Activated CD8-positive, alpha-beta T cell treated with anti-CD3 and anti-CD28 coated beads, Interleukin-2, amount 10 ng/mL, durations not matched to agents 7 days and 5 days (primary cell): ENCODE measurements around the gene GRIA3. TPM values are rescaled to one million over a fixed set of nuclear protein-coding genes. Genes with fewer than 3 reads are reported as not detected.

Experiments
- ATAC-seq: fragments of 150-1000 bp; cut with Tn5 transposase; one replicate; pipeline ENCODE4 v1.10.0; 2021; ENCODE audit warnings: moderate library complexity
- CTCF ChIA-PET: fragments of 350-600 bp; sonication (Branson Sonifier 250); formaldehyde crosslinking; loops from one replicate; lab custom pipeline; 2021; ENCODE audit warnings: antibody characterized with exemption; lab: Charles Lee
- POLR2A ChIA-PET: fragments of 350-600 bp; sonication (Branson Sonifier 250); formaldehyde crosslinking; loops from one replicate; lab custom pipeline; 2021; ENCODE audit warnings: antibody characterized with exemption; lab: Charles Lee
- DNase-seq: peaks from one replicate; pipeline ENCODE4 v3.0.0-alpha.2; 2020
- H3K27ac Mint-ChIP-seq: one replicate; pipeline ENCODE4 v1.8.0; 2021; ENCODE audit warnings: mild to moderate bottlenecking, mixed read lengths
- H3K27me3 Mint-ChIP-seq: one replicate; pipeline ENCODE4 v1.8.0; 2021; ENCODE audit warnings: low read depth, mixed read lengths
- H3K36me3 Mint-ChIP-seq: one replicate; pipeline ENCODE4 v1.8.0; 2021; ENCODE audit warnings: low read depth, mixed read lengths
- H3K4me1 Mint-ChIP-seq: one replicate; pipeline ENCODE4 v1.8.0; 2021; ENCODE audit warnings: low read depth, mixed read lengths
- H3K4me3 Mint-ChIP-seq: one replicate; pipeline ENCODE4 v1.8.0; 2021; ENCODE audit warnings: mild to moderate bottlenecking, mixed read lengths
- H3K9me3 Mint-ChIP-seq: one replicate; pipeline ENCODE4 v1.8.0; 2022; ENCODE audit warnings: mixed read lengths; ENCODE audit not compliant: insufficient read depth
- total RNA-seq, 2 experiments: library from RNA; stranded (reverse); gene quantifications; one replicate each; pipeline ENCODE4 v1.2.3, GENCODE V29; 2021

The GRIA3 gene
- total RNA-seq, 2 experiments from 2014 or later = not detected

- Mint-ChIP-seq H3K9me3 (no peaks in the 10 kb centered on the region), H3K4me3 (no peak overlapping the region), H3K36me3 (no peaks in the 10 kb centered on the region), H3K27ac (no peak overlapping the region), H3K27me3 (no peaks in the 10 kb centered on the region), H3K4me1 (no peaks in the 10 kb centered on the region)
- ATAC-seq (no peak), DNase-seq (no peak)
- CTCF ChIA-PET = no interaction called here
- POLR2A ChIA-PET = no interaction called here
Measured at GRCh38 chrX:123449335-123449734, 265.3 kb downstream of the GRIA3 start.

- H3K27me3 Mint-ChIP-seq = no peaks in the 10 kb centered on the region
- CTCF ChIA-PET = interaction anchor here (0.8 kb wide), 1 partner anchor 11 kb away, joined by 3 read pairs; no protein-coding TSS in a partner anchor
- no peaks in the 10 kb centered on the region for H3K36me3 Mint-ChIP-seq
- H3K4me1 Mint-ChIP-seq = no peaks in the 10 kb centered on the region
- DNase-seq = no peak
- no peak overlapping the region for H3K27ac Mint-ChIP-seq
- ATAC-seq = no peak
- no peak overlapping the region for H3K4me3 Mint-ChIP-seq
- POLR2A ChIA-PET = no interaction called here
- H3K9me3 Mint-ChIP-seq = no peaks in the 10 kb centered on the region
Measured at GRCh38 chrX:123450222-123450621, 266.1 kb downstream of the GRIA3 start.

- no peak for ATAC-seq
- DNase-seq = no peak
- no peak overlapping the region for H3K4me3 Mint-ChIP-seq
- H3K27me3 Mint-ChIP-seq = no peaks in the 10 kb centered on the region
- no peaks in the 10 kb centered on the region for H3K36me3 Mint-ChIP-seq
- ChIA-PET CTCF (no interaction called here), POLR2A (no interaction called here)
- H3K27ac Mint-ChIP-seq = no peak overlapping the region
- no peaks in the 10 kb centered on the region for H3K9me3 Mint-ChIP-seq
- no peaks in the 10 kb centered on the region for H3K4me1 Mint-ChIP-seq
Measured at GRCh38 chrX:123454712-123455431, 270.8 kb downstream of the GRIA3 start.

- ChIA-PET POLR2A (no interaction called here), CTCF (no interaction called here)
- no peaks in the 10 kb centered on the region for H3K27me3 Mint-ChIP-seq
- H3K4me3 Mint-ChIP-seq = no peak overlapping the region
- no peak for ATAC-seq
- no peaks in the 10 kb centered on the region for H3K9me3 Mint-ChIP-seq
- H3K27ac Mint-ChIP-seq = no peak overlapping the region
- DNase-seq = no peak
- H3K36me3 Mint-ChIP-seq = no peaks in the 10 kb centered on the region
- no peaks in the 10 kb centered on the region for H3K4me1 Mint-ChIP-seq
Measured at GRCh38 chrX:123455693-123456092, 271.6 kb downstream of the GRIA3 start.

DNA sequence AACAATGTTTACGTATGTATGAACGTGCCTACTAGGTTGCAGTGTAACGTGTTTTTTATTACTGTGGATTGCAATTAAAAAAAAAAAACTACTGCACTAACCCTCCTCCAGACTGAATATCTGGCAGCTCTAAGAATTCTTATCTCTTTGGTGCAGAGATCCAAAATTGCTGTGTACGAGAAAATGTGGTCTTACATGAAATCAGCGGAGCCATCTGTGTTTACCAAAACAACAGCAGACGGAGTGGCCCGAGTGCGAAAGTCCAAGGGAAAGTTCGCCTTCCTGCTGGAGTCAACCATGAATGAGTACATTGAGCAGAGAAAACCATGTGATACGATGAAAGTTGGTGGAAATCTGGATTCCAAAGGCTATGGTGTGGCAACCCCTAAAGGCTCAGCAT is 280.6 kb downstream of the GRIA3 start:
- POLR2A ChIA-PET = no interaction called here
- Mint-ChIP-seq H3K36me3 (no peaks in the 10 kb centered on the region), H3K4me1 (no peaks in the 10 kb centered on the region), H3K9me3 (no peaks in the 10 kb centered on the region), H3K4me3 (no peak overlapping the region), H3K27me3 (no peaks in the 10 kb centered on the region), H3K27ac (no peak overlapping the region)
- DNase-seq (no peak), ATAC-seq (no peak)
- CTCF ChIA-PET = no interaction called here

- Mint-ChIP-seq H3K27ac (no peak overlapping the region), H3K4me1 (no peaks in the 10 kb centered on the region), H3K9me3 (no peaks in the 10 kb centered on the region), H3K27me3 (no peaks in the 10 kb centered on the region), H3K4me3 (no peak overlapping the region), H3K36me3 (no peaks in the 10 kb centered on the region)
- no peak for DNase-seq
- no peak for ATAC-seq
- CTCF ChIA-PET = no interaction called here
- POLR2A ChIA-PET = no interaction called here
Measured at GRCh38 chrX:123468481-123468880, 284.4 kb downstream of the GRIA3 start.

DNA sequence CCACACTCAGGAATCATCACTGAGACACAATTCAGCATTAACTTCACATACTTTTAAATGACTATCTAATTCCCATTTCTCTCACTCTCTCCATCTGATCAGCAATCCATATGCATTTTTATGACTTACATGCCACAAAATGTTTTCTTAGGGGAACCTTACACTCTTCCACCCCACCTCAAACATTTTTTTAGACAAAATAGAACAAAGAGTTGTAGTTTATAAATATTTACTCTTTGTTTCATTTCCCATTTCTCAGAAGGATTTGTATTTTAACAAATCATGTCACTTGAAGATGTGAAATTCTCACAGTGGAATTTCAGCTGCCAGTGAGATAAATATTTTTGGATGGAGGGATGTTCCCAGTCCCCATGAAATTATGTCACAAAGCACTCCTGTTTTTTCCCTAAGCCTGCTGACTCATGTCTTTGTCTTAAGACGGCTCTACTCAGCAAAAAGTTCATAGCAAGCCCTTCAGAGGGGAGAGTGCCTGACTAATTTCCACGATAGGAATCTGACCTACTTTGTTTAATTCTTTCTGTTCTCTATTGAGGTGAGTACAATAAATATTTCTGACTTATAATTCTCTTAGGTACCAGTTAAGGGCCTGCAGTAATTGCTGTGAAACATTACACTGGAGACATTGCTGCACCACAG is 291.1 kb downstream of the GRIA3 start:
- no peaks in the 10 kb centered on the region for H3K9me3 Mint-ChIP-seq
- H3K4me1 Mint-ChIP-seq = no peaks in the 10 kb centered on the region
- no peaks in the 10 kb centered on the region for H3K36me3 Mint-ChIP-seq
- DNase-seq (no peak), ATAC-seq (no peak)
- POLR2A ChIA-PET = no interaction called here
- no peaks in the 10 kb centered on the region for H3K27me3 Mint-ChIP-seq
- no peak overlapping the region for H3K27ac Mint-ChIP-seq
- H3K4me3 Mint-ChIP-seq = no peak overlapping the region
- CTCF ChIA-PET = no interaction called here

GRCh38 chrX:123476611-123477219 is 292.6 kb downstream of the GRIA3 start:
- CTCF ChIA-PET = no interaction called here
- Mint-ChIP-seq H3K4me1 (no peaks in the 10 kb centered on the region), H3K27me3 (no peaks in the 10 kb centered on the region), H3K9me3 (no peaks in the 10 kb centered on the region), H3K27ac (no peak overlapping the region), H3K4me3 (no peak overlapping the region), H3K36me3 (no peaks in the 10 kb centered on the region)
- DNase-seq = no peak
- POLR2A ChIA-PET = no interaction called here
- no peak for ATAC-seq

- Mint-ChIP-seq H3K27ac (no peak overlapping the region), H3K4me1 (no peaks in the 10 kb centered on the region), H3K36me3 (no peaks in the 10 kb centered on the region), H3K4me3 (no peak overlapping the region), H3K27me3 (no peaks in the 10 kb centered on the region), H3K9me3 (no peaks in the 10 kb centered on the region)
- DNase-seq (no peak), ATAC-seq (no peak)
- POLR2A ChIA-PET = no interaction called here
- CTCF ChIA-PET = no interaction called here
Measured at GRCh38 chrX:123477673-123478072, 293.6 kb downstream of the GRIA3 start.

DNA sequence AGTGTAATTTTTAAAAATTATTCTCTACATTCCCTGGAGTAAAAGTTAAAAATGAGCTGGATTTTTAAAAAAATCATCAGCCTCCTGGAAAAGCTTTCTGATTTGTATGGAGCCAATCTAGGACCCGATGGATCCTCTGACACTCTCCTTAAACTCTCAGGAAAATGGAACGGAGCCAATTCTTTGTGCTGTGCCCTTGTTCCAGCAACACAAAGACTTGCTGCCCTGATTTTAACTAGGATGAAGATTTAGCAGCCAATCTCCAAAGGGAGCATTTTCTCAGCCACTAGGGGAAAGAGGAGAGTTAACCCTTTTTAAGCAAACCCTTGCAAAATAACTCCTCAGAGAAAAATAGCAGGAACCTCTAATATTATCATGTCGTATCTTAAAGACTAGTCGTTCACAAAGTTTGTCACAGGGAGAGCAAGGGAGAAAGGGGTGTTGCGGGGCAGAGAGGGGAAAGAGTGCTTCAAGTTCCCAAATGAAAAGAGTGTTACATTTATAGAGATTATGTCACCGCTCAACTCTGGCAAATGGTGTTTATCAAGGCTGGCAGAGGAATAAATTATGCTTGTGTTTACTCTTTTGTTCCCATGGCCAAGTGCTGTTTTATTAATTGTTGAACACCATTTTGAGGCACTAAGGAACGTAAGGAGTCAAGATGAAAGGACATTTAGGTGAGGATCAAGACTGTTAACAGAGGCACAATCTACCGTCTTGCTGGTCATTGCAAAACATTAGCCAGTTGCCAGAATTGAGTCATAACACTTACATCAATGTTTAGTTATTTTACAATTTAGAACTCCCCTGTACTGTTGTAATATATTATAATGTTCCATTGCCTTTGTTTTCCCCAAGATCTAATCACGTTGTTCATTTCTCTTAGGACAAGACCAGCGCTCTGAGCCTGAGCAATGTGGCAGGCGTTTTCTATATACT is 298.1 kb downstream of the GRIA3 start:
- no peaks in the 10 kb centered on the region for H3K9me3 Mint-ChIP-seq
- ChIA-PET CTCF (interaction anchor here (0.7 kb wide), 1 partner anchor 22 kb away, joined by 3 read pairs; no protein-coding TSS in a partner anchor), POLR2A (no interaction called here)
- no peak for ATAC-seq
- H3K27ac Mint-ChIP-seq = no peak overlapping the region
- no peak for DNase-seq
- H3K27me3 Mint-ChIP-seq = no peaks in the 10 kb centered on the region
- H3K36me3 Mint-ChIP-seq = no peaks in the 10 kb centered on the region
- H3K4me3 Mint-ChIP-seq = no peak overlapping the region
- H3K4me1 Mint-ChIP-seq = no peaks in the 10 kb centered on the region

DNA sequence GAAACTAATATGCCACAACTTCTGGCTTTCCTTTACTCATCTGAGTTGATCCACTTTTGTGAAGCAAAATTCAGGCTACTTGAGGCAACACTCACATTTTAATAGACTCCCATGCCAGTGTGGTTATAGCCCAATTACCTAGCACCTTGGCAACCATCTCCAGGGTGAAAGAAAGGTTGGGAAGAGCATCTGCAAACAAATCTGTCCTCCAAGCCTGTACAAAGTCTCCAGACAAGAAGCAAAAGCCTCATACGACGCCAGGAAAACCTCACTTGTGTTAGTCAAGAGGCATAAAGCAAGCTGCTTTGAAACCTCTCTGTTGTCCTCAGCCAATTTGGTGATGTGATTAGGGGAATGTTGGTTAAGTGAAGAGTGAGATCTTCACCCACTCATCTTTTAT is 302.2 kb downstream of the GRIA3 start:
- no peaks in the 10 kb centered on the region for H3K9me3 Mint-ChIP-seq
- POLR2A ChIA-PET = no interaction called here
- no peaks in the 10 kb centered on the region for H3K27me3 Mint-ChIP-seq
- CTCF ChIA-PET = no interaction called here
- DNase-seq (no peak), ATAC-seq (no peak)
- H3K4me1 Mint-ChIP-seq = no peaks in the 10 kb centered on the region
- no peaks in the 10 kb centered on the region for H3K36me3 Mint-ChIP-seq
- no peak overlapping the region for H3K4me3 Mint-ChIP-seq
- H3K27ac Mint-ChIP-seq = no peak overlapping the region
